ENCODE results near the gene SNHG17.

GRCh38 chr20:38429301-38429700 lies 5.8 kb downstream of the SNHG17 start:
- no peak for TF ChIP-seq CBFA2T3 (IDR thresholded peaks at IDR 0.05)
- TF ChIP-seq FOXM1 (IDR thresholded peaks at IDR 0.05; ENCODE audit: low read depth), result no peak
- no peak for TF ChIP-seq FOXM1 (CRISPR knock-in tag; IDR thresholded peaks at IDR 0.05; ENCODE audit: low read depth)
- TF ChIP-seq SREBF1 (IDR thresholded peaks at IDR 0.05; ENCODE audit: borderline replicate concordance, low read depth, low read length), result no peak
- TF ChIP-seq SP1 (CRISPR knock-in tag; IDR thresholded peaks at IDR 0.05), result no peak
- TF ChIP-seq SP2 (IDR thresholded peaks at IDR 0.05; ENCODE audit: extremely low read depth, low read depth, low read length, poor library complexity, severe bottlenecking), result no peak
- no peak for TF ChIP-seq POLR3A (IDR thresholded peaks at IDR 0.05; ENCODE audit: borderline replicate concordance, extremely low read depth, insufficient read depth, insufficient read length)
- TF ChIP-seq SMARCA5 (IDR thresholded peaks at IDR 0.05), result no peak
- TF ChIP-seq MYC (IDR thresholded peaks at IDR 0.05; ENCODE audit: low read depth, low read length), result no peak
- TF ChIP-seq MYC (CRISPR knock-in tag; IDR thresholded peaks at IDR 0.05; ENCODE audit: borderline replicate concordance, low read depth), result no peak
- TF ChIP-seq HEY1 (CRISPR knock-in tag; IDR thresholded peaks at IDR 0.05; ENCODE audit: borderline replicate concordance), result no peak
- no peak for TF ChIP-seq ZNF766 (CRISPR knock-in tag; conservative IDR thresholded peaks at IDR 0.05)
- TF ChIP-seq MCM7 (IDR thresholded peaks at IDR 0.05), result no peak
- no peak for TF ChIP-seq ELK1 (CRISPR knock-in tag; IDR thresholded peaks at IDR 0.05)

Measured in K562 (cell line).